Endometrial microvascular endothelial cells (primary cell): Measurements from ENCODE around the gene LPGAT1. TPM values are rescaled to one million over a fixed set of nuclear protein-coding genes. Genes with fewer than 3 reads are reported as not detected.
"Not testable (repeated sequence)": the region's sequence is repeated elsewhere in the genome, so short reads cannot be mapped to it uniquely, and the experiment has no call there.

ENCODE experiments used
- in situ Hi-C: cut with HindIII; loops from 2 replicates; pipeline ENCODE4 v1.10.0; 2017; ENCODE audit warnings: low sequenced_read_pairs, low pct_unique_long_range_greater_than_20kb; ENCODE audit errors: inconsistent ontology term
- total RNA-seq: library from RNA; depleted of rRNA; stranded (reverse); fragments of >200 nt; gene quantifications from one replicate; pipeline ENCODE4 v1.2.3, GENCODE V29; 2015; ENCODE audit errors: inconsistent ontology term

LPGAT1 gene
- 24.0 TPM for total RNA-seq

DNA sequence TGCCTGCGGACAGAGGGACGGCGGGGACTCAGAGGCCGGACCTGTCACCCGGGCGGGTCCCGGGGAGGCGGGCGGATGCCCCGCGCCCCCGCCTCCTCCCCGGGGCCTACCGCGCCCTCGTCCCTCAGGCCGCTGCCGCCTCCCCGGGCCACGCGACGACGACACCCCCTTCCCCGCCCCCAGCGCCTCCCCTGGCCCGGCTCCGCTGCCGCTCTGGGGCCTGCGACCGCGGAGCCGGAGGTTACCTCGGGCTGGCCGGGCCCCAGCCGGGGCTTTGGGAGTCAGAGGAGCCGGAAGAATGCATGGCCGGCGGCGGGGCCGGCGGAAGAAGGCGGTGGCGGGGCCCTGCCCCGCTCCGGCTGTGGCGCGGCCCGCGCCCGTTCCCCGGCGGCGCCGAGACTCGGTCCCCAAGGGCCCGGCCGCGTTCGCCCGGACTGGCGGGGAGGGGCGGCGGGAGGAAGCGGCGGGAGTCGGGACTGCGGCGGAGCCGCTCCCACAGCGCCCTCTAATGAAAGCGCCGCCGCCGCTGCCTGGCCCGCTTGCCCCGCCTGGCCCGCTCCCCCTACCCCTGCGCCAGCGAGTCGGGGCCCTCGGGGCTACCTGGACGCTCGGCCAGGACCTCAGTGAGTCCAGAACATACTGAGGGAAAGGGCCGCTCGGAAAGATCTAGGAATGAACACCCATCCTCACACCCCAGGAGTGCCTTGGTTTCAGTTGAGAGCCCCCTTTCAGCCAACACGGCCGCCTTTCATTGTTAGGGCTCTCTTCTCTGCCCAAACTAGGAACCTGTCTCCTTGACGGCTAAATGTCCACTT lies at the start of gene LPGAT1:
Gene LPGAT1, minus strand, starts transcription at position 436 of the 815 bp plus-strand sequence. CDS start 1,467 bp downstream, outside the sequence.
- in situ Hi-C loops, result no loop called here

GRCh38 chr1:211879475-211879874 lies 48.9 kb upstream of the LPGAT1 start:
- in situ Hi-C loops, result no loop called here

DNA sequence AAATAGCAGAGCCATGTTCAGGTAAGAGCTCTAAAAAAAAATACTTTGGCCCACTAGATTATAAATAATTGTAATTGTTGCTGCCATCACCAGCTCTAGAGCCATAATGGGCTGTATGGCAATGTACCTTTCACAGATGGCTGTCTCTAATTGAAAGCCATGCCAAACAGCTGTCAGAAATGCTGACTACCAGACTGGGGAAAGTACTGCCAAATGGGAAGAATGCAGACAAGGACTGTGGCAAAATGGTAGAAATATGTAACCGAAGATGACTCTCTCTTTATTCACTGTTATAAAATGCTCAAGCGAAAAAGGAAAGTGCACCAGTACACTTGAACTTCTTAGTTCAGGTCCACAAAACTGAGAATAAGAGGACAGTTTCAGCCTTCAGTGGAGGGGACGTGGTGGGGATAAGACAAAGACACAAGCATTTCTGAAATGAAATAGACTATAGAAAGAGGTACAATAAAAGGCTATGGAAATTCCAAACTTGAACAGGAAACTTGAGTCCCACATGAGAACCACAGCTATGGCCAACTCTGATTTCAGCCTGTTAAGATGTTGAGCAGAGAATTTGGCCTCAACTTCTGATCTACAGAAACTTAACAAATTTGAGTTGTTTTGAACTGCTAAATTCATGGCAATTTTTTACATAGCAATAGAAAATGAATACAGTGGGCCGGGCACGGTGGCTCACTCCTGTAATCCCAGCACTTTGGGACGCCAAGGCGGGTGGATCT lies 46.5 kb upstream of the LPGAT1 start:
- in situ Hi-C loops, result no loop called here

GRCh38 chr1:211875541-211875940 lies 45.0 kb upstream of the LPGAT1 start:
- in situ Hi-C loops, result no loop called here

- in situ Hi-C loops, result no loop called here
Measured at GRCh38 chr1:211874521-211875347, 44.2 kb upstream of the LPGAT1 start.

DNA sequence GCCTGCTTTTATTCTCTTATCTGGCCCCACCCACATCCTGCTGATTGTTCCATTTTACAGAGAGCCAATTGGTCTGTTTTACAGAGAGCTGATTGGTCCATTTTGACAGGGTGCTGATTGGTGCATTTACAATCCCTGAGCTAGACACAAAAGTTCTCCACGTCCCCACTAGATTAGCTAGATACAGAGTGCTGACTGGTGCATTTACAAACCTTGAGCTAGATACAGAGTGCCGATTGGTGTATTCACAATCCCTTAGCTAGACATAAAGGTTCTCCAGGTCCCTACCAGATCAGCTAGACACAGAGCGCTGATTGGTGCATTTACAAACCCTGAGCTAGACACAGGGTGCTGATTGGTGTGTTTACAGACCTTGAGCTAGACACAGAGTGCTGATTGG lies 43.2 kb upstream of the LPGAT1 start:
- in situ Hi-C loops, result not testable (repeated sequence)

GRCh38 chr1:211870156-211870555 lies 39.6 kb upstream of the LPGAT1 start:
- in situ Hi-C loops, result no loop called here

GRCh38 chr1:211865180-211865579 lies 34.6 kb upstream of the LPGAT1 start:
- in situ Hi-C loops, result no loop called here

- in situ Hi-C loops, result no loop called here
Measured at GRCh38 chr1:211859405-211859804, 28.8 kb upstream of the LPGAT1 start.

DNA sequence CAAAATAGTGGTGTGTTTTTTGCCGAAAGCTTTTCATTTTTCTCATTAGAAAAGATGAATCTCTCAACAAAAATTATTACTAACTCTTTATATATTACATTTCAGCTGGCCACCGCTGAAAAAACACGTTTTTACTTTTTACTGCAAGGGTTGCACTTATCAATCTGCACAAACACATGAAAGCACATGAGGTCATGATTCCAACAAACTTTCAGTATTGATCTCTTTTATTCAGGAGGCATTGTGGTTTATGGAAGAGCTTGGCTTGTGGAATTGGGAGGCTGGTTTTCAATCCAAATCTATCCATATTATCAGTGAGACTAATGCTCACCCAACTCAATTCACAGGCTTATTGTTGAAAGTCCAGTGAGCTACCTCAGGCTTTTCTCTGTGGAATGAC lies 20.6 kb upstream of the LPGAT1 start:
- in situ Hi-C loops, result no loop called here

GRCh38 chr1:211843507-211844298 lies 13.1 kb upstream of the LPGAT1 start:
- in situ Hi-C loops, result no loop called here

- in situ Hi-C loops, result no loop called here
Measured at GRCh38 chr1:211843018-211843417, 12.5 kb upstream of the LPGAT1 start.

- in situ Hi-C loops, result no loop called here
Measured at GRCh38 chr1:211842518-211842917, 12.0 kb upstream of the LPGAT1 start.

- in situ Hi-C loops, result no loop called here
Measured at GRCh38 chr1:211839106-211839505, 8.5 kb upstream of the LPGAT1 start.

DNA sequence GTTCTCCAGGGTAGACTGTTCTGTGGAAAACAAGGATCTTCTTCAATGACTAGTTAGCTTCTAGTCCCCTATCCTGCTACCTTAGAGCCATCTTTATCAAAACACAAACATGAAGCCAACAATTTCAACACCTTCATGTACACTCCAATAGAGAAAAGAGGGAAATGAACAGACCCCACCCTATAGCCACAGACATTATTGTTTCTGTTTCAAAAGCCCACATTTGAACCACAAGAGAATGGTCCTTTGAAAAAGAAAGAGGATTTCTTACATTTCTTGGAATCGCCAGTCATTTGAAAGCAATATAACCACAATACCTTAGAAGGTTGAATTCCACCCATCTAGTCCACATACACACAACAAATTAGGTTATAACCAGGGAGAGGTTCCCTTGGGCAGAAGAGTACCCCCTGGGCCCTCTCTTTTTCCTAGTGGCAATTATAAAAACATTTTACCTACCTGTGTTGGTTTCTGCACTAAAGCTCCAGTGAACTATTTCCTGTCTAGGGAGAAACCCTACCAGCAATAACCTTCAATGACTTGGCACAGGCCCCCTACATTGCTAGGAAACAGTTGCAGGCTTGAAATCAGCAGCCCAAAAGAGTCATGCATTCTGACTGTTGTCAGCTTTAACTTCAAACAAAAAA lies 2.7 kb upstream of the LPGAT1 start:
- in situ Hi-C loops, result no loop called here

DNA sequence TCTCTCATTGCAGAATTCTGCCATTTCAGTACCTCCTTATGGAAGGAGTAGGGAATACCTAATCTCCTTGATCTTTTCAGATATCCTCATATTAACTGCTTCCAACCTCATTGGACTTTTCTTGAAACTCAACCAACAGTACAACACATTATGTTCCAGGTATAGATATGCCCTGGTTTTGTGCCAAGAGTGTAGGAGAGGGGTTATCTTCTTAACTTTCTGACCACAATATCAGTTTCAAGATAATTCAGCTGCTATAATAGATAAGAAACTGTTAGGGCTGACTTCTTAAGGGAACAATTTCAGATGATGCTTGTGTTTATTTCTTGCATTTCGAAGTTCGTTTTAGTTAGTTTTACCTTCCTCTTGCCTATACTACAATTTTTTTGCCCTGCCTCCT lies 2.1 kb upstream of the LPGAT1 start:
- in situ Hi-C loops, result no loop called here

- in situ Hi-C loops, result no loop called here
Measured at GRCh38 chr1:211831558-211832323, 1.2 kb upstream of the LPGAT1 start.

GRCh38 chr1:211830055-211830327 lies 572 bp downstream of the LPGAT1 start:
- in situ Hi-C loops, result no loop called here
